ENCODE results near the gene TNFSF15.

TNFSF15 gene

GRCh38 chr9:114824110-114824509, 18.3 kb upstream of the TNFSF15 start:
- no peak for DNase-seq

GRCh38 chr9:114823441-114823840, 17.6 kb upstream of the TNFSF15 start:
- no peak for DNase-seq

DNA sequence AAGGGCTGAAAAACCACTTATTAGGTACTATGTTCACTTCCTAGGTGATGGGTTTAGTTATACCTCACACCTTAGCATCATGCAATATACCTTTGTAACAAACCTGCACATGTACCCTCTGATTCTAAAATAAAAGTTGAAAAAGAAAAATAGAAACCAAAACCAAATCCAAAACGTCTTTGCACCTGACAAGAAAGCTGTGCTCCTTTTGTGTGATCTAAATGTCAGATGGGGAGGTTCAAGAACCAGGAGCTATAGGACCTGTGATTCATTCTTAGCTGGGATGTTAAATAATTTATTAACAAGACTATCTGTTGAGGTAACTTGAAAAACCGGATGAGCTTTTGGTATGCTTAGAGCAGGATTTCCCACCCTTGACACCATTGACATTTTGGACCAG, 16.9 kb upstream of the TNFSF15 start:
- DNase-seq = no peak

- no peak for DNase-seq
These were observed 15.1 kb upstream of the TNFSF15 start for GRCh38 chr9:114820776-114821501.

DNA sequence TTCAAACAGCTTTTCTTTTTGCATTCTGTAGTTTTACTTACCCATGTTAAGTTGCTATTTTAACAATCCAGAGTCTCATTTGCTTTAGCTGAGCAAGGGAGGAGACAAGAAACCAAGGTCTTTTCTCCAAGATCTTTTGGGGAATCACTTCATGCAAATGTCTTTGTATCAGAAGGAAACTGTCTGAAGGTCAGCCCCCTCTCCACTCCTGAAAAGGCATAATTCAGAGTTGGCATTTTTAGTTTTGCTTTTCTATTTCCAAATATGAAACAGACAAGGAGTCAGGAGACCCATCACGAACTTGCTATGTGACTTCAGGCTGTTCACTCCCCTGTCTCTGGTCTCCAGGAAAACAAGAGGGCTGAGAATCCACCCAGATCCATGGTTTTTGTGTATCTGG, 12.3 kb upstream of the TNFSF15 start:
- DNase-seq = no peak

DNA sequence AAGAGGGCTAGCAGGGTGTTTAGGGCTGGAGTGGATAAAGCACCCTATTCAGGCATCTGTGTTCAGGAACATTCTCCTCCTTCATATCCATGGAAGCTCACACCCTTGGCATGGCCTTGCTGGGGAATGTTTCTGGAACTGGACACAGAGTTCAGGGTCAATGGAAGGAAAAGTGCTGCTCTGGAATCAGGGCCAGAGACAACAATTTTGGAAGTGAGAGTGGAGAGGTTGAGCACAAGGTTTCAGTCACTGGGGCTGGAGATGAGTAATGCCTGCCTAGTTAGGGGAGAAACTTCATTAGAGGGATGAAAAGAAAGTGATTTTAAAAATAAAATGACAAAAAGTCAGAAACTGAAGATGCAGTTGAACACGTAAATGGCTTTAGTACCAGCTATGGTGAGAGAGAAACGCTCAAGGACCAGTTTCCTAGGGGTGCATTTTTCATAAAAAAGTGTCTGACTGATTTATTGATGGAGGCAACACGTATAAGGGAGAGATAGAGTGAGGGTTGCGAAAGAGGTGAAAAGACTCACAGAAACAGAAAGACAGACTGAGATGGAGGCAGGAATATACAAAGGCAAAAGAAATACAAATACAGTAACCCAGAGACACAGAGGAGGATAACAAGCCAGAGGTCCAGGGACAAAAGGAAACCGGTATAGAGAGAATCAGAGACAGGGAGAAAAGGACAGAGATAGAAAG, 8.0 kb upstream of the TNFSF15 start:
- DNase-seq = no peak

DNA sequence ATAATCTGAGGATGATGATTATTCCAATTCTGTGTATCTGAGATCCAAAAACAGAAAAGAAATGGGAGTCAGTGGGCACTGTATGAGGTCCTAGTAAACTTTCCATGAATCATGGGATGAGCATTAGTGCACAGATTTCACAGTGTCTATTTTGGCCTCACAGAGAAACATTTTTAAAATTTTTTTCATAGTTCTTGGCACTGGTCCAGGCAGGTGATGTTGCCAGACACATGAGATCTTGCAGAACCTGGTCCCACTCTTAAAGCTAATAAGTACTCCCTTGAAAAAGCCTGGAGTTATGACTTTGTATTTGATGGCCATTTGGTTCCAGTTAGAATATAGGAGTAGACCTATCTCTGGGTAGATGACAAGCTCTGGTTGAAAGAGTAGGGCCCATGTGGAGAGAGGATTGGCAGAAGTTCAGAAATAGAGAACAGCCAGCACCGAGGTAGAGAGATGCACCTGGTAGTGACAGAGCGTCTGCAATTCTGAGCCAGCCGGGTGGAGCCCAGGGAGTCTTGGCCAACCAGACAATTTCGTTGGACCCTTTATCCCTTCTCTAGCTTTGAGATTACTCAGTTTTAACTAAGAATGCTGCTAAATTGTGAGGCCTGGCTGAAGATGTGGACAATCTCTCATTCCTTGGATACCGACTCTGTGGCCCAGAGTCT, 6.3 kb upstream of the TNFSF15 start:
- peak; percentile 97 for DNase-seq

- peak; percentile 41 for DNase-seq
These were observed 5.5 kb upstream of the TNFSF15 start for GRCh38 chr9:114811301-114811700.

GRCh38 chr9:114810614-114811013, 4.8 kb upstream of the TNFSF15 start:
- no peak for DNase-seq

DNA sequence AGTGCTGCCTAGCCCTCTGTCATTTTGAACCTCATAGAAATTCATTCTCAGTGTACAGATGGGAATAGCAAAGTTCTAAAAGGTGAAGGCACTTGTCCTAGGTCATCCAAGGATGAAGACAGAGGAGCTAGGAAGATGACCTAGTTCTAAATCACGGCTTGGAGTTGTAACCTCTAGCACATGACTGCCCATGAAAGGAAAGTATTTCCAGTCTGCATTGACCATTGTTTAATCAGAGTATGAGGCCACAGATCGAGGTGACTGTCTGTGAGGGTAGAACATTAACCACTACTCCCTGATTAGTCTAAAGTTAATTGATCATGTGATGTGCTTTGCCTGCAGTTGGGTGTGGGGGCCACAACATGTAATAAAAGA, 674 bp upstream of the TNFSF15 start:
- DNase-seq = no peak

- no peak for DNase-seq
These were observed 1.3 kb downstream of the TNFSF15 start for GRCh38 chr9:114804505-114804904.

DNA sequence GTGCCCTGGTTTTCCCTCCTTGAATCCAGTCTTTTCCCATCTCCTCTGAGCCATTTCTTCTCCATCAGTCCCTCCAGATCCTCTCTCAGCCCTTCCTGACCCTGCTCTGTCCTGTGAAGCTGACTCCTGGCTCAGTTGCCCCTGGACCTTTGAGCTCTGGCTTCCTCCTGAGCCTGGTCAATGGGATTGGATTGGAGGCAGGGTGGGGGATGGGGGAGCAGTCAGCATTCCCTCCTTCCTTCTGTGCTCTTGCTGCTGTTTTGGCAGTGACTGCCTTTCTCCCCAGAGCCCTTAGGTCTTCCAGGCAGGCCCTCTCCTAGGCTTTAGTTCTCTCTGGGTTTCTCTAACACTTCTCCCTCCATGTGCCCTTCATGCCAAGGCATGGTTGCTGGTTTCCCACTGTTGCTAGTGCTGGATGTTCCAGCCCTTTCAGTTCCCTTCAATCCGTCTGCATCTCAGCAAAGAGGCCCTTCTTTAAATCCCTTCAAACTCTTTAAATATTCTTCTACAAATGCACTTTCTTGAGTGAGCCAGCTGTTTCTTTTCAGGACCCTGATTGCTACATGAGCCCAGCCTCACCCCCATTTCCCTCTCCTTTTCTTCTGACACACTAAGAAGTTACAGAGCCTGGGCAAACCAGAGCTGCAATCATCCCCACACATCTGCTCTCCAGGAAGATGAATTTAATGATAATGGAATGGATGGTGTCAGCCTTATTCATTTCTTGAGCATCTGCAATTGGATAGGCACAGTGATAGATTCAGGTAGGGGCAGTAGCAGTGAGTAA, 2.2 kb downstream of the TNFSF15 start:
- no peak for DNase-seq

DNA sequence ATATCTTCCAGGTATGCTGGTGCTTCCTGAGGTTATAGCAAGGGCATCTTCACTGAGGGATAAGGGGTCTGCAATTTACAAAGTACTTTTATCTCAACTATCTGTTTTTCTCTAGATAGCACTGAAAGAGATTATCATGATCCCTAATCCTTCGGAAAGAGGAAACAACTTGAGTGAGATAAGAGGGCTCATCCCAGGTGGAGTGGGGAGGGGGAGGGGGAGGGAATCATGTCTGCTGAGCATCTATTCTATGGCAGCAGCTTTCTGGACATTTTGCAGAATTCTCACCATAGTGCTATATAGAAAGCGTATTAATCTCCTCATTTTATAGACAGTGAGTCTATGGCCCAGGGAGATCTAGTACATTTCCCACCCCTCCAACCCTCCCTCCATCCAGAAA, 5.9 kb downstream of the TNFSF15 start:
- DNase-seq = no peak

GRCh38 chr9:114799441-114799840, 6.4 kb downstream of the TNFSF15 start:
- peak; percentile 55 for DNase-seq

DNA sequence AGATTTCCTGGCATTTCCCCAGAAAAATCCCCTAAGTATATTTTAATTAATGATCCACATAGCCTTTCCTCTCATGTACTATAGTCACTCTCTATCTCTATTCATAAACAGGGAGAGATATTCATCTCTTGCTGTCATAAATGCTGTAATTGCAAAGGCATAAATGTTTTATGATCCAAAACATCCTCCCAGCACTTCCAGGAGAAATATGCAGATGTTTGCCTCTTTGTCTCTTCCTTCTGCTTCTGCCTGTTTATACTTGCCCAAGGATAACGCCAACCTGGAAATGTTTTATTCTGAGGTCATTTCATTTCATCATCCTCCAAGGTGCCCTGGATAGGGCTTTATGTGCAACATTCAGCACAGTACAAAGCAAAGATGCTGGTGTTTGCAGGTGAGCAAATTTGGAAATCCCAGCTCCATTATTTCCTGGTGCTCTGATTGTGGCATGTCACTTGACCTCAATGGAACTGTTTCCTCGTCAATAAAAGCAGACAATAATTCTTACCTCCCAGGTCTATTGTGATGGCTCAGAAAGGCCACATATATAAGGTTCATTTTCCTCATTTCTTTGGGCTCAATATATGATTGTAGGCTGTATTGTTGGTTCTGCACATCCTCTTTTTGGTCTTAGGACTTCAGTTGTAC, 6.9 kb downstream of the TNFSF15 start:
- peak; percentile 60 for DNase-seq

GRCh38 chr9:114798101-114798500, 7.7 kb downstream of the TNFSF15 start:
- DNase-seq = no peak

DNA sequence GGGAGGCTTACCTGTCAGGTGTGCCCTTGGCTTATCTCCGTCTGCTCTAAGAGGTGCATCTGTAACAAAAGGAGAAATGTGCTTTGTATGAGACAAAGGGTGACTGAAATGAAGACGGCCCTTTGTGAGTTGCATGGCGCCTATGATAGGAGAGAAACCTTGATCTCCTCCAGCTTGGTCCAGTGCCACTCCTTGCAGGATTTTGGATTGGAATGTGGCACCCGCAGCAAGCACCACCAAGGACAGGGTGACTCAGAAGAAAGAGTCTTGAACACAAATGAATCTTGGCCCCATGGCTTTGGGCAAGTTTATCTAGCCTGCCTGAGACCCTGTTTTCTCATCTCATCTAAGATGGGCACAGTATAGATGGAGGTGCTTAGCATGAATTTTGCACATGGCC, 13.4 kb downstream of the TNFSF15 start:
- no peak for DNase-seq

GRCh38 chr9:114791736-114792135, 14.1 kb downstream of the TNFSF15 start:
- no peak for DNase-seq

DNA sequence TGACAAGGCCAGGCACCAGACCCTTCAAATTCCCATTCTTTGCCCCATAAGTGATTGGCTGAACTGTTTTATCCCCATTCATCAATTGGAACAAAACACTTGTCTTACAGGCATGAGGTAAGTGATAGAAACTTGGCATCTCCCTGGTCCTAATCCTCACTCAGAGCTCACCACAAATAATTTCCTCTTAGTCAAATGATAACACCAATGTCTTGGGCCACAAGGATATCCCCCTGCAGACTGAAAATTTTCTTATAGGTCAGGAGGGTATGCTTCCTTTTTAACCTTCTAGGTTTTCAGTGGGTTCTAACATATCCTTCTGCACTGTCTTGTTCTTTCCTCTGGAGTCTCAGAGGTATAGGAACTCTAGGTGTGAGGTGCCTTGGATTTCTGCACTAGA, 14.5 kb downstream of the TNFSF15 start:
- DNase-seq = no peak

GRCh38 chr9:114790521-114790920, 15.3 kb downstream of the TNFSF15 start:
- no peak for DNase-seq

GRCh38 chr9:114789006-114789405, 16.8 kb downstream of the TNFSF15 start:
- DNase-seq = no peak

GRCh38 chr9:114787781-114788498, 17.9 kb downstream of the TNFSF15 start:
- no peak for DNase-seq
